NK-92 (cell line): ENCODE results near the gene RBBP8NL.

Experiments used
- DNase-seq: peaks from one replicate; lab custom pipeline; 2025; ENCODE audit not compliant: unreplicated experiment; lab: John Stamatoyannopoulos, UW

RBBP8NL gene

GRCh38 chr20:62422636-62423325, 4.6 kb downstream of the RBBP8NL start:
- no peak for DNase-seq

- no peak for DNase-seq
Measured at GRCh38 chr20:62421716-62421990, 5.7 kb downstream of the RBBP8NL start.

- no peak for DNase-seq
Measured at GRCh38 chr20:62420846-62421715, 6.3 kb downstream of the RBBP8NL start.

DNA sequence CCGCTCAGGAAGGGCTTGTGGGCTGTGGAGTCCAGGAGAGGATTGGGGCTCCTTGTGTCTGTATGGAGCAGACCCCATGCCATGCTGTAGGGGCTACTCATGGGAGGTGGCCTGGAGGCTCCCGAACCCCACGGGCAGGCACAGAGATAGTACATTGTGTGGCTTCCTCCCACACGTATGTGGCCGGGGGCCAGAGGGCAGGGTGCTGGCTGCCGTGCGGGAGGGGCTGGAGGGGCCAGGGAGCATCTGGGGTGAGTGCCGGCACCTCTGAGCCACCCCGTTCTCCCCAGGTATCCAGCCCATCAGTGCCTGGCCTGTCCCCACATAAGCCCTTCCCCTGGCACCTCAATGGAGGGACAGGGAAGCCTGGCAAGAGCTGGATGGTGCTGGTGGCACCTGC, 7.6 kb downstream of the RBBP8NL start:
- no peak for DNase-seq

DNA sequence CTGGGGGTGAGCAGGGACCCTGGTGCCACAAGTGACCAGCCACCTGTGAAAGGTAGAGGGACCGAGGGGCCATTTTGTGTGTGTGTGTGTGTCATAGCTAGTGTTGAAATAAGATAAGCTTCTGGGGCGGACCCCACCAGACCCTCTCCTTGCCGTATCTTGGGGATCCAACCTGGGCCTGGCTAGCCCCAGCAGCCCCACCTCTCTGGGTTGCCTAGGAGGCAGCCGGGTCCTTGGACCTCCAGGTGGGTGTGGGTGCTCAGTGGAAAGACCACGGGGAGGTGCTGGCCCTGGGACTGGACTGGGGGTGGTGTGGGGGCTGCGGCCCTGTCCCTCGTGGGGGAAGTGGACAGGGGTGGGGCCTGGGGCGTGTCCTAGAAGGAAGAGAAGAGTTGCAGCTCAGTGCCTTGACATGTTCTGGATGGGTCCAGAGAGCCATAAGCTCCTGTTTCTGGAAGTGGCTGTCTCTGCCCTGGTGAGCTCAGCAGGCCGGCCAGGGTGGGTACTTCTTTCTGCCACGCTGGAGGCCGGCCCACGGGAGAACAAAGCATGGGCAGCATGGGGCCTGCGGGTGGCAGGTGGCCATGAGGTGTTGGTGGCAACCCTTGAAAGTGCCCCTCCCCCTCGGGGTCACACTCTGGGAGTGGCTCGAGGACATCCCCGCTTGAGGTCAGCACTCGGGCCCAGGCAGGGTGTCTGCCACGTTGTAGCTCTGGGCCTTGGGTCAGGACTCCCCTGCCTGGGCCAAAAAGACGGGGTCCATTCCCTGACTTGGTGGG, 8.4 kb downstream of the RBBP8NL start:
- no peak for DNase-seq

GRCh38 chr20:62417981-62418708, 9.2 kb downstream of the RBBP8NL start:
- no peak for DNase-seq

DNA sequence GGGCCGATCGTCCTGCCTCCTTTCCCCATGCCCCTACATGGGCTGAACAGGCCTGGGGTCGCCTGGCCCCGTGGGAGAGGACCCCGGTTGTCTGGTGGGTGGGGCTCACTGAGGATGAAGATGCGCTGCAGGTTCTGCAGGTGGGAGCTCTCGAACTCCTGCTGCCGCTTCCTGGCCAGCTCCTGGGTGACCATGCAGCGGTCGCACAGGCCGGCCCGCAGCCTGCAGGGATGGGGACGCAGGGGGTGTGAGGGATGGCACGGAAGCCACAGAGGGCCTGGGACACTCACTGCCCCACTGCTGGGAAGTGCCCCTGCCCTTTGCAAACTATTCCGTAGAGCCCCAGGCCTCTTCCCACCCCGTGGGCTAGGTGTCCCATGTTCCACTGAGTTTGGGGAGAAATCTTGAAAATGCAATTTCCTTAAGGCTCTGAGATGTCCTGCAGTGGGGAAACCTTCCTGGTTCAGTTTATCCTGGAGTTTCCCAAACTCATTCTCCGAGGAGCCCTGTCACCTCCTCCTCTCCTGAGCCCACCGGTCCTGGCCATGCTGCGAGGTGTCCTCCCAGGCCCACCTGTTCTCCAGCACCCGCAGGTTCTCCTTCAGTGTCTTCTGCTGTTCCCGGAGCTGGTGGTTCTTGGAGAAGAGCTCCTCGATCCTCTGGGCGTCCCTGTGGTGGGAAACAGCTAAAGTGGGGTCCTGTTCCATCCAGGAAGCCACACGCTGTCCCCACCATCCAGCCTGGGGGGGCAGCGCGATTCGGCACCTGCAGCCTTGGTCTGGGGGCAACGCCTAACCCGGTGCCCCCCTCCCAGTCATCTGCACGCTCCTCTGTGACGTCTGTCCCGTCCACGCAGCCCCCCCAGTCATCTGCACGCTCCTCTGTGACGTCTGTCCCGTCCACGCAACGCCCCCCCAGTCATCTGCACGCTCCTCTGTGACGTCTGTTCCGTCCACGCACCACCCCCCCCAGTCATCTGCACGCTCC, 10.4 kb downstream of the RBBP8NL start:
- no peak for DNase-seq

GRCh38 chr20:62415354-62416111, 11.8 kb downstream of the RBBP8NL start:
- DNase-seq: no peak

- DNase-seq: no peak
Measured at GRCh38 chr20:62413896-62414481, 13.3 kb downstream of the RBBP8NL start.

GRCh38 chr20:62413025-62413570, 14.2 kb downstream of the RBBP8NL start:
- no peak for DNase-seq

GRCh38 chr20:62412194-62413024, 14.9 kb downstream of the RBBP8NL start:
- DNase-seq: no peak

DNA sequence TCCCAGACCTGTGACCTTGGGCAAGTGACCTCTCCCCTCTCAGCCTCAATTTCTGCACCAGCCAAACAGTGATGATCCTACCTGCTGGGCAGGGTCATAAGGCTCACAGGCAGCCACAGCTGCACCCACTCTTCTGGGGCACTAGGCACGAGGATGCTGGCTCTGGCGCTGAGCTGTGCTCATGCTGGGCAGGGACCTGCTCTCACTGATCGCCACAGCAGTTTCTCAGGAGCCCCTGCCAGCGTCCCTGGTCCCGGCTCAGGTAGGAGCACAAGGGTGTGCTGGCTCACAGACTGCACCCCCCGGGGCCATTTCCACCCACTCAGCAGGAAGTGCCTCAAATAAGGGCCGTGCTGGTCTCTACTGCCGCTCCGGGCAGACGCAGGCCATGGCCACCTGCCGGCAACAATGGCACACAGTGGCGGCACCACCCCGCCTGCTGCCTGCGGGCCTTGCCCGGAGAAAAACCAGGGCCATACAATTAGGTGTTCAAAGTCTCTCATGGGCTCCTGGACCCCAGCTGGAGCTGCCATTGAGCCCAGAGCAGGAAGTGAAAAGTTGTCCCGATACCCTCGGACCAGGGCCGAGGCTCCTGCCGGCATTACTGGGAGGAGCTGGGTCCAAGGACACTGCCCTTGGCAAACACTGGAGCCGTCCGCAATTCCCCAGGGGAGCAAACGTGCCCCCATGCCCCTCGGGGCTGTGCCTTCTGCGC, 15.7 kb downstream of the RBBP8NL start:
- no peak for DNase-seq

- DNase-seq: no peak
Measured at GRCh38 chr20:62410746-62411478, 16.4 kb downstream of the RBBP8NL start.

DNA sequence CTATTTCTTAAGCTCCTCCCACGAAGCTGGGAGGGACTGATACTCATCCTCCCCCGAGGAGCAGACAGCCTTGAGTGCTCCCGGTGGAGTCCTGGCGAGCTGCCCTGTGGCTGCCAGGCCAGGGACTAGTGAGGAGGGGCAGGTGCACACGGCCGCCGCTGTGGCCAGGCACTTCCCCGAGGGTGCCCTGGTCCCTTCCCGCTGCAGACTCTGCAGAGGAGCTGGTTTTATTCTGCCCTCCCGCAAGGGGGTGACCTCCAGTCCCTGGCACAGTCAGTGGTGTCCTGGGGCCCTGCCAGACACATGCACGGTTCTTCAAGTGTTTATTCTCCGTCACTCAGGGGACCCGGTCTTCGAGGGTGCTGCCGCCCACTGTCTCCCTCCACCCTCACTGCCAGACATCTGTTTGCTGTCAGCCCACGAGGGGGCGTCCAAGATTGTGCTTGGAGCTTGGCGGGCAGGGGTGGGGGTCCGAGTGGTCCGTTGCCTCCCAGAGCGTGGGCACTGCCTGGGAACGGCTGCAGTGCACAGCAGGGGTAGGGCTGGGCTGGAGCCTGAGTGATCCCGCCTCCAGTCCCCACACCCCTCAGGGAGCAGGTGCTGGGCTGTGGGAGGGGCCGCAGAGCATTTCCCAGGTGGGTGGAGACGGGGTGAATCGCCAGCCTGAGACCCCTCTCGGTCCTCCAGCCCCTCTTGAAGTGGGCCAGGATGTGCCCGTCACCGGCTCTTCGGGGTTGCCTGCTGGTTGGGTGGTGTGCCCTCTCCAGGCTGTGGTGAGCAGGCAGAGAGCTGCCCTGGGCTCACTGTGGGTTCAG, 17.2 kb downstream of the RBBP8NL start:
- no peak for DNase-seq

DNA sequence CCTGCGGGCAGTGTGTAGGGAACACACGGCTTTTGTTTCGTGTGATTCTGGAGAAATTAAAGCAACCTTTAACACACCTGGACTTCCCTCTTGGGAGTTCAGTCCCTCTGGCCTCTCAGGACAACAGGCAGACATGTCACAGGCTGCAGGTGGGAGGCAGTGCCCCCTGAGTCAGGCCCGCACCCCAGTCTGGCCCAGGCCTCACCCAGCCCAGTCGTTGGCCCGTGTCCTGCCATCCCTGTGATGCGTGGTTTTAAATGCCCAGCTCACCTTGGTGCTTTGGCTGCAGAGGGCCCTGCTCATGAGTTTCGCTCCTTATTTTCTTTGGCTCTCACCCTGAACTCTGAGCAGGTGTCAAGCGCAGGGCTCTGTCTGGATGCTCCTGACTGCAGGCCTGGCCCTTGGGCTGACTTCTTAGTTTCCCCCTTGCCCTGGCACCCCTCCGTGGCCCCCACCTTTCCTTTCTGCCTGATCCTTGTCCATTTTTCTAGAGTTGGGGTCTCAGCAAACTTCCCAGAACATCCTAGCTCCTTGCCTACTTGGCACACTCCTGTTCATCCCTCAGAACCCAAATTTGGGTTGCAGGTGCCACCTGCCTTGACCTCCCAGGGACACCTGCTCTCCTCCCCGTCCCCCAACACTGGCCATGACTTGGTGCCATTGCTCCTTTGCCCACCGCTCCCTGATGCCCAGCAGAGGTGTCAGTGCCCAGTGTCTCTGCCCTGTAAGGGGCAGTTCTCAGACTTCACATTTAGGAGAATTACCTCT, 18.1 kb downstream of the RBBP8NL start:
- DNase-seq: no peak
